ENCODE results near the gene FGG.

DNA sequence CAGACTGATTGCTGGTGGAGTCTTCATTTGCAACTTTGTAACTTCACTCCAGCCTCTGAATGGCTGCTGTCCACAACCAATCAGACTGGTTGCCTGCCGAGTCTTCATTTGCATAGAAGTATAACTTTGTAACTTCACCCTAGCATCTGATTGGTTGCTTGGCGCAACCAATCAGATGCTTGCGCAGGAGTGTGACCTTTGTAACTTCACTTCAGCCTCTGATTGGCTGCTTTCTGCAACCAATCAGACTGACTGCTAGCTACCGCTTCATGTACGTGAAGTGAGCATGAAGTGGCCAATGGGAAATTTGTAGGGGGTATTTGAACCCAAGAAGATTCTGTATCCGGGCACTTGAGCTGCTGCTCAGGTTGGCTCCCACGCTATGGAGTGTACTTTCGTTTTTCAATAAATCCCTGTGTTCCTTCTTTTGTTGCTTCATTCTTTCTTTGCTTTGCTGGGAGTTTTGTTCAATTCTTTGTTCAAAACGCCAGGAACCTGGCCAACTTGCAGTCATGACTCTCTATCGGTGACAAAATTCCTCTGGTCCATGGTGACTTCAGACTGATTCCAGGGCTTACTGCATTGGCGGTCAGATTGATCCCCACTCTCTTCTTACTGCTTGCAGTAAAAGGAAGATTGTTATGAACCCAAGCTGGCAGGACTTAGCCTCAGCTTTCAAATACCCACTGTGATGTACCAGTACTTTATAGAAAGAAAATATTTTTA, 46.4 kb upstream of the FGG start:
- TF ChIP-seq, protein P1, sequence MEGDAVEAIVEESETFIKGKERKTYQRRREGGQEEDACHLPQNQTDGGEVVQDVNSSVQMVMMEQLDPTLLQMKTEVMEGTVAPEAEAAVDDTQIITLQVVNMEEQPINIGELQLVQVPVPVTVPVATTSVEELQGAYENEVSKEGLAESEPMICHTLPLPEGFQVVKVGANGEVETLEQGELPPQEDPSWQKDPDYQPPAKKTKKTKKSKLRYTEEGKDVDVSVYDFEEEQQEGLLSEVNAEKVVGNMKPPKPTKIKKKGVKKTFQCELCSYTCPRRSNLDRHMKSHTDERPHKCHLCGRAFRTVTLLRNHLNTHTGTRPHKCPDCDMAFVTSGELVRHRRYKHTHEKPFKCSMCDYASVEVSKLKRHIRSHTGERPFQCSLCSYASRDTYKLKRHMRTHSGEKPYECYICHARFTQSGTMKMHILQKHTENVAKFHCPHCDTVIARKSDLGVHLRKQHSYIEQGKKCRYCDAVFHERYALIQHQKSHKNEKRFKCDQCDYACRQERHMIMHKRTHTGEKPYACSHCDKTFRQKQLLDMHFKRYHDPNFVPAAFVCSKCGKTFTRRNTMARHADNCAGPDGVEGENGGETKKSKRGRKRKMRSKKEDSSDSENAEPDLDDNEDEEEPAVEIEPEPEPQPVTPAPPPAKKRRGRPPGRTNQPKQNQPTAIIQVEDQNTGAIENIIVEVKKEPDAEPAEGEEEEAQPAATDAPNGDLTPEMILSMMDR (IDR thresholded peaks at IDR 0.05), result no peak
- TF ChIP-seq POLR2A (IDR thresholded peaks at IDR 0.05), result no peak

All from testis (tissue), 2 donors.